Activated CD8-positive, alpha-beta memory T cell treated with anti-CD3 and anti-CD28 coated beads for 4 hours (primary cell): ENCODE data around the gene FHOD3.

ENCODE experiments used
- DNase-seq, 2 donors: peaks; one replicate each; pipeline ENCODE4 v3.0.0-alpha.2; 2020; ENCODE audit warnings: low read depth in 2 of 2

The FHOD3 gene

DNA sequence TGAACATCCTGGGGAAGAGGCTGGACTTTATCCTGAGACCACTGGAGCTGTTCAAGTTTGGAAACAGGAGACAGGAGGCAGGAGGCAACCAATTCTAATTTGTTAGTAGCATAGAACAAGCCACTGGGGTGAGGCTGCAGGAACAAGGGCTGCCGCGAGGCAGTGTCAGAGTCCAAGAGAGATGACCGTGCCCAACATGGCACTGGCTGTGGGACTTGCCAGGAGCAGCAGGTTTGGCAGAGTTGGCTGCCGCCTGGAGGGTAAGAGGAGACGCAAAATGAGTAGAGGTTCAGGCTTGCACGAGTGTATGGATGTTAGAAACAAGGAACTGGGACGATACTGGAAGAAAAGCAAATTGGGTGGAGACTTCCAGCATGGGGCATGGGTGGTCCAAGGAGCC, 362.8 kb downstream of the FHOD3 start:
- DNase-seq = no peak

DNA sequence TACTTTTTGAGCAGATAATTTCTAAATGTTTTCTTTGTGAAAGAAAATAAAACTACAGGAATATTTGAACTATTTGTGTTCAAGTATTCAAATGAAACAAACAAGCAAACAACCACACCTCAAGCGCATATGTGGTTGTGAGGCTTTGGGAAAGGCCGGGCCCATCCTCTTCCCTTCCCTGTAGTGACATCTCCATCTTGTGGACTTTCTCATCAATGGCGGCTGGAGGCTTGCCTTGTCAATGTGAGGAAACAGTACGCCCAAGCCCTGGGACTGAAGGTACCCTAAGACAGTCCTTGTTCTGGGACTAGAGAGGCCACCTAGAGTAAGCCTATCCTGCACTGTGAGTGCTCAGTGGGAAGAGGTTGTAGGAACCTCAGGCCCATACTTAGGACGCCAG, 364.5 kb downstream of the FHOD3 start:
- DNase-seq = no peak

DNA sequence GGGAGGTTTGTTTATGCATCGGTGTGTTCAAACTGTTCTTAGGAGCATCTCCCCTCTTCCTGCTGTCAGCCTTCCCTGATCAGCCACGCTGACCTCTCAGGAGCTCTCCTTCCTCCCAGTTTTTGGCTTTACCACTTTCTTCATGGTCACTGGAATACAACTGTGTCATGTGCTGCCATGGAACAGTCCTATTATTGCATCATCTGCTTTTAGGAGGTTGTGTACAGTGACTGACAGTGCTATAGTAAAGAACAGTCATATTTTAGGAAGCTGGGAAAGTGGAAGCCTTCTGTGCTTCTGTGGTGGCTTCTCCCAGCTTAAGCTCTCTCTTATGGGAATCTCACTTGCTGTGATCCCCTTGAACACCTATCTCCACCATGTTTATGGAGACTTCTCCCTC, 365.8 kb downstream of the FHOD3 start:
- no peak for DNase-seq

- DNase-seq = no peak
Measured at GRCh38 chr18:36665952-36666351, 368.4 kb downstream of the FHOD3 start.

- no peak for DNase-seq
Measured at GRCh38 chr18:36667811-36668210, 370.3 kb downstream of the FHOD3 start.

DNA sequence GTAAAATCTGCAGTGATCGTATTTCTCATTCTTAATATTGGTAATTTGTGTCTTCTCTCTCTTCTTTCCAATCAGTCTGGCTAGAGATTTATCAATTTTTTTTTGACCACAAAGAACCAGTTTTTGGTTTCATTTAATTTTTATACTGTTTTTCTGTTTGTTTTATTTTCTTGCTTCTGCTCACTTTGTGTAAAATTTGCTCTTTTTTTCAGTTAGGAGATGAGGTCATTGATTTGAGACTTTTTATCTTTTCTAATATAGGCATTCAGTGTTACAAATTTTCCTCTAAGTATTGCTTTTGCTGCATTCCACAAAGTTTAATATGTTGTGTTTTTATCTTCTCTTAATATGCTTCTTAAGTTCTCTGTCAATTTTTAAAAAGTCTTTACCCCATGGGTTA, 370.8 kb downstream of the FHOD3 start:
- no peak for DNase-seq

- no peak for DNase-seq
Measured at GRCh38 chr18:36672437-36673344, 375.2 kb downstream of the FHOD3 start.

- no peak for DNase-seq
Measured at GRCh38 chr18:36673452-36673851, 375.9 kb downstream of the FHOD3 start.

- DNase-seq = no peak
Measured at GRCh38 chr18:36675076-36675475, 377.6 kb downstream of the FHOD3 start.

DNA sequence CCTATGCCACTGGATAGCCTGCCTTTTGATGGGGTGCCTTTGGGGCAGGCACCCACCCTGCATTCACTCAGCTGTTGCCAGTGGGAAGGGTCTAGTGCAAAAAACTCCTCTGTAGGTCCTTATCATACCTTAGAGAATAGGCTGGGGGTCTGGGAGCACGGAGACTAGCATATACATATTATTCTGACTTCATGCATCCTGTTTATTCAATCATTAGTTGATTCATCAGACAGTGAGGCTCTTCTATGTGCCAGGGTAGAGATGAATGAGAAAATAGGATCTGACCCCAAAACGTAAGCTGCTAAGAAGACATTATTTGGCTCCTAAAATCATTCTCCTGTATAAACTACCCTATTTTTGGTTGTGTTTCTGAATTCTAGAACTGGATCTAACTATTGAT, 378.0 kb downstream of the FHOD3 start:
- DNase-seq = no peak

- DNase-seq = no peak
Measured at GRCh38 chr18:36676629-36677028, 379.1 kb downstream of the FHOD3 start.

DNA sequence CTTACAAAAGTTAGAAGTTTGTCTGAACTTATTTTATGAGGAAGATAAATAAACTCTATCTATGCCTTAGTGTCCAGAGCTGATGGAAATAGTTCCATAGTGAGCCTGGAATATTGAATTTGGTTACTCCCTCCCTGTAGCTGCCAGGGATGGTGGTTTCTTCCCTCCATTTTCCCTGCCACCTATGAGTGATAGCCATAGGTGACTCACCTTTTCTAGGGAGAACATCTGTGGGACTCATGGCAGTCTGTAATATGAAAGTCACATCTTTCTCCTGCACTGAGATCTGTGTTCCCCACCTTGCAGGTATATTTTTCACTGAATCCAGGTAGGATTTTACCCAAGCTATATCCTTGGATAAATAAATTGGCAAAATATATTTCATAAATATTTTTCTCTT, 382.5 kb downstream of the FHOD3 start:
- no peak for DNase-seq

DNA sequence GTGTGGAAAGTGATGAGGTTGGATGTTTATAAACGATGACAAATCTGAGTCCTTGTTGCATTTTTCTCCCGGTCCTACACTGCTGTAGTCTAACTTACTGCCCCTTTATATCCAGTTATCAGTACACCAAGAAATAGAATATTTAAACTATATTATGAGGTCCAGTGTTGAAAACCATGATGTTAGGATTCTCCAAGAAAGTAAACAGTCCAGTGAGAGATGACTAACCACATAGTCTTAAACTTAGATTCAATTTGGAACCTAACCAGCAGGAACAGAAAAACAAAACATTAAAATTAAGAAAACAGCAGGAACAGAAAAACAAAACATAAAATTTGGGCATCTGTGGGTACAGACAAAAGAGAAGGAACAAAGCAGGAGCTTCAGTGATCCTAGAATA, 388.1 kb downstream of the FHOD3 start:
- DNase-seq = no peak

- DNase-seq = no peak
Measured at GRCh38 chr18:36688020-36688965, 390.8 kb downstream of the FHOD3 start.

DNA sequence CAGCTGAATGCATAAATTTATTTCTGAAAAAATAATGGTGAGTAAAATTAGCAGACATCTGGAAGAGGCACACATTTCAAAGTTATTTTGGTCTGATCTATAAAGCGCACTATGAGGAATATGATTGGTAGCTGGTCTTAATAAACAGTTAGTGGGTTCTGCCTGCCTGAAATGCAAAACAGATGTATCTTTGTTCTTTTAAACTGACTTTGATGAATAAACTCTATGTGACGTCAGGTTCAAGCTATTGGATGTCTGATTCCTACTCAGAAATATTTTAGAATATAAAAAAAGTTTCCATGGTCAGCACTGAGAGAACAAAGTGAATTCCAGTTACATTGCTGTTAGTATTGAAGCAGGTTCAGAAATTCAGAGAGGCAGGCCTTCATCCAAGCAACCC, 394.9 kb downstream of the FHOD3 start:
- DNase-seq = no peak

- DNase-seq = no peak
Measured at GRCh38 chr18:36692921-36693332, 395.4 kb downstream of the FHOD3 start.

GRCh38 chr18:36693931-36694620, 396.6 kb downstream of the FHOD3 start:
- no peak for DNase-seq

DNA sequence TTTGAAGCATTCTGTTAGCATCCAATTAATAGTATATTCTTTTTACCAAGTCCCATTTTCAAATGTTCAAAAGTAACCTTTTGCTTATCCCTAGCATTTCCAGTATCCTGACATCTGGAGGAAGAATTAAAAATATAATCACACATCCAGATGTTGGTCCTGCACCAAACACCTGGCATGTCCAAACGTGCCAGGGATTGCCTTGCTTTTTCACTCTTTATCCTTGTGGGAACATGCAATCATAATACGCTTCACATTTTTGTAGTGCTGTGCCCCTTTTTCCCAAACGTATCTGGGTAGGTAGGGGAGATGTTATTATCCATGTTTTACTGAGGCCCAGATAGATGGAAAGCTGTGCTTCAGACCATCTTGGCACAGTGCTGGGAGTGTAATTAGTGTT, 398.3 kb downstream of the FHOD3 start:
- no peak for DNase-seq

- no peak for DNase-seq
Measured at GRCh38 chr18:36697905-36698304, 400.4 kb downstream of the FHOD3 start.

GRCh38 chr18:36700955-36701354, 403.4 kb downstream of the FHOD3 start:
- DNase-seq = no peak

DNA sequence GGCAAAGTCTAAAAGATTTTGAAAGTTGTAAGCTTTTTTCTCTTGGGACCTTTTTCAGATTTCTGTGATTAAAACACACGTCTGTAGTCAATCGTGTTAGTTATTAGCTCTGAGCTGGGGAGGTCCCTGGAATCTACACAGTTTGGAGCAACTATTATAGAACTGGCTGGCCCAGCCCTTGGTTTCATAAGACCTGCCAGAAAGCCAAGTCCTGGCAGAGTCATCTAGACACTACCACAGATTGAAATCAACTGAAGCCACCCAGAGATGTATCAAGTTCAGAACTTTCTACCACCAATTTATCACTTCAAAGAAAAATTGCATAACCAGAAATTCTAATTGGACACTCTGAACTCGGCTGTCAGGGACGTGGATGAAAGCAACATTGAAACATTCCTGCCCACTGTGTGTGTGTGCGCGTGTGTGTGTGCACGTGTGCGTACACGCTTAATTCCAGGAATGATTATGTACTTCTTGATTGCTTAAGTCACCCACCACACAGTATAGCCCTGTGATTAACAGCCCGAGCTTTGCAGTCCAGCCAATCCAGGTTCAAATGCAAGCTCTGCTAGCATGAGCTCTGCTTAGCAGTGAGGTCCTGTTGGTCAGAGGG, 405.0 kb downstream of the FHOD3 start:
- DNase-seq = no peak

- no peak for DNase-seq
Measured at GRCh38 chr18:36704156-36704555, 406.6 kb downstream of the FHOD3 start.
